Heart left ventricle (tissue), 13 donors: ENCODE data around the gene RBSN.

ENCODE experiments used
- CTCF ChIP-seq, 12 donors: fragments of 200-600 bp; sonication (generic) in 4 of 12; IDR thresholded peaks; one replicate each; pipeline versions ENCODE4 v1.5.0 to v1.8.0; 2018 to 2022; ENCODE audit warnings: antibody characterized with exemption in 12 of 12, mild to moderate bottlenecking in 5 of 12
- POLR2A ChIP-seq, 2 donors: fragments of 450-650 bp; IDR thresholded peaks; one replicate each; pipeline ENCODE4 v1.6.1; 2017; ENCODE audit warnings: antibody characterized with exemption in 2 of 2, mild to moderate bottlenecking in 2 of 2, moderate library complexity in 2 of 2
- donor health status: ischemic (EF 13 %, LVEDD 7.1; RV severe dilation, severe dysfunction).
- donor health status: DM: no; HTN: yes; CAD: no.
- donor health status: DM: no; HTN: no; CAD: no.
- donor health status: ischemic (EF 25% LVEDD 6.9; RV normal size, moderate dysfunction).
- donor health status: ischemic (EF 25% LVEDD 5.7; RV mildly dilated, moderate dysfunction).
- donor health status: ischemic (EF 35%, LVEDD 5.7; RV mildly dilated, moderate dysfunction).
- donor health status: nonischemic (EF 11% LVEDD 7.7; RV severe dilation, severe dysfunction).
- donor health status: DM: yes; HTN: yes; CAD: no.
- donor health status: PGD.
- donor health status: ischemic (EF 29% LVEDD 5.4; RV normal size, mild dysfunction).
- donor health status: nonischemic (EF 23%, LVEDD 6.1; RV moderate dilation, normal function).

- TF ChIP-seq CTCF (IDR thresholded peaks at IDR 0.05) (no peak), POLR2A (IDR thresholded peaks at IDR 0.05) (no peak)
Observed at GRCh38 chr3:15043408-15044171, 55.4 kb downstream of the RBSN start.
